Astrocyte (in vitro differentiated cells and primary cell): ENCODE data around the gene NDFIP1. TPM values are rescaled to one million over a fixed set of nuclear protein-coding genes. Genes with fewer than 3 reads are reported as not detected.

Experiments used
- DNase-seq: peaks from one replicate; pipeline ENCODE4 v3.0.0-alpha.2; 2010; ENCODE audit warnings: low read depth
- FAIRE-seq: peaks from 2 replicates; lab custom pipeline; 2011; peaks lifted over from hg19 to GRCh38; lab: Jason Lieb, UNC
- H2AFZ ChIP-seq: 2 replicates; pipeline ENCODE4 v1.6.0; 2012; ENCODE audit warnings: low read depth, low read length, inconsistent platforms
- H3K27ac ChIP-seq: 2 replicates; pipeline ENCODE4 v1.5.1; 2011; ENCODE audit warnings: low read depth, low read length, inconsistent platforms
- H3K27me3 ChIP-seq: 2 replicates; pipeline ENCODE4 v1.6.0; 2011; ENCODE audit warnings: low read length, inconsistent platforms; ENCODE audit not compliant: insufficient read depth
- H3K36me3 ChIP-seq: 2 replicates; pipeline ENCODE4 v1.5.1; 2011; ENCODE audit warnings: low read length, inconsistent platforms; ENCODE audit not compliant: insufficient read depth
- H3K4me1 ChIP-seq: 2 replicates; pipeline ENCODE4 v1.5.1; 2011; ENCODE audit warnings: low read length, inconsistent platforms; ENCODE audit not compliant: insufficient read depth
- H3K4me2 ChIP-seq: 2 replicates; pipeline ENCODE4 v1.6.0; 2012; ENCODE audit warnings: low read length, inconsistent platforms
- H3K4me3 ChIP-seq: 2 replicates; pipeline ENCODE4 v1.5.1; 2011; ENCODE audit warnings: low read depth, mild to moderate bottlenecking, low read length, inconsistent platforms; ENCODE audit not compliant: insufficient read depth
- H3K79me2 ChIP-seq: 2 replicates; pipeline ENCODE4 v1.6.0; 2012; ENCODE audit warnings: mild to moderate bottlenecking, low read length, inconsistent platforms; ENCODE audit not compliant: insufficient read depth
- H3K9ac ChIP-seq: 2 replicates; pipeline ENCODE4 v1.6.0; 2012; ENCODE audit warnings: mild to moderate bottlenecking, low read length, inconsistent platforms
- H3K9me3 ChIP-seq: 2 replicates; pipeline ENCODE4 v1.5.1; 2012; ENCODE audit warnings: low read depth, mild to moderate bottlenecking, low read length, inconsistent platforms; ENCODE audit not compliant: insufficient read depth
- H4K20me1 ChIP-seq: 2 replicates; pipeline ENCODE4 v1.6.0; 2012; ENCODE audit warnings: low read length, inconsistent platforms; ENCODE audit not compliant: insufficient read depth
- H3K27ac Mint-ChIP-seq: one replicate; pipeline ENCODE4 v1.8.0; 2021; ENCODE audit warnings: mild to moderate bottlenecking, mixed read lengths; ENCODE audit not compliant: unreplicated experiment
- H3K27me3 Mint-ChIP-seq: one replicate; pipeline ENCODE4 v1.8.0; 2021; ENCODE audit warnings: low read depth, mixed read lengths; ENCODE audit not compliant: unreplicated experiment
- H3K36me3 Mint-ChIP-seq: one replicate; pipeline ENCODE4 v1.8.0; 2021; ENCODE audit warnings: low read depth, mixed read lengths; ENCODE audit not compliant: unreplicated experiment
- H3K4me1 Mint-ChIP-seq: one replicate; pipeline ENCODE4 v1.8.0; 2021; ENCODE audit warnings: low read depth, mixed read lengths; ENCODE audit not compliant: unreplicated experiment
- H3K4me3 Mint-ChIP-seq: one replicate; pipeline ENCODE4 v1.8.0; 2021; ENCODE audit warnings: mild to moderate bottlenecking, moderate library complexity, mixed read lengths; ENCODE audit not compliant: unreplicated experiment
- H3K9me3 Mint-ChIP-seq: one replicate; pipeline ENCODE4 v1.8.0; 2021; ENCODE audit warnings: mild to moderate bottlenecking, mixed read lengths; ENCODE audit not compliant: unreplicated experiment
- EZH2 ChIP-seq: IDR thresholded peaks from 2 replicates; pipeline ENCODE4 v1.6.1; 2012; ENCODE audit warnings: mild to moderate bottlenecking, low read length, inconsistent platforms; ENCODE audit not compliant: insufficient read depth
- total RNA-seq: library from RNA; stranded (reverse); gene quantifications from 2 replicates; pipeline ENCODE4 v1.2.1, GENCODE V29; 2021
- TF ChIP-seq, protein P1 (sequence below): IDR thresholded peaks from 2 replicates; pipeline ENCODE4 v1.5.1; 2011; ENCODE audit warnings: low read depth, mild to moderate bottlenecking, inconsistent platforms, low read length, moderate library complexity; ENCODE audit not compliant: insufficient read depth

Gene NDFIP1
- total RNA-seq, 1 donor from 2014 or later = 56.8 TPM

DNA sequence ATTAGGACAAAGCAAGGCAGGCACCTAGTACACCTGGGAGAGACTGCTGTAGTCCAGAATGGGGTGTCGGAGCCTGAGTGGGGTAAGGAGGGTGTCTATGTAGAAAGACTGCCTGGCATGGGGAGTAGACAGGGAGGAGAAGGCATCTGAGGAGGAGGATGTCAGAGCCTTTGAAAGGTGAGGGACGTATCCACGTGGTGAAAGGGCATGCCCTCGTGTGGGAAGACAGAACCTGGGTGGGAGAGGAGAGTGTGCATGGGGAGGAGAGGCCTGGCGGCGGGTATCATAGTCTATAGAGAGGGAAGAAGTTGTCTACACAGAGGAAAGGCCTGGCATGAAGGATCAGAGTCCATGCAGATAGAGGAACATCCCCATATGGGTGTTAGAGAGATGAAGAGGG, 91.8 kb downstream of the NDFIP1 start:
- Histone ChIP-seq H4K20me1 (no peaks in the 10 kb centered on the region), H3K27ac (peak overlapping the region; percentile 62), H3K36me3 (no peaks in the 10 kb centered on the region), H3K9ac (peak overlapping the region; percentile 12), H3K4me1 (peaks cover 29% of the 10 kb centered on the region), H3K79me2 (no peaks in the 10 kb centered on the region), H3K4me2 (no peak overlapping the region), H3K27me3 (no peaks in the 10 kb centered on the region), H3K9me3 (no peaks in the 10 kb centered on the region), H2AFZ (no peak overlapping the region), H3K4me3 (no peak overlapping the region)
- Mint-ChIP-seq H3K4me3 (no peak overlapping the region), H3K27ac (no peak overlapping the region), H3K27me3 (peaks cover 8% of the 10 kb centered on the region), H3K4me1 (peaks cover 22% of the 10 kb centered on the region), H3K9me3 (peaks cover 3% of the 10 kb centered on the region), H3K36me3 (no peaks in the 10 kb centered on the region)
- FAIRE-seq = no peak
- no peak for DNase-seq
- TF ChIP-seq EZH2 = no peak
- TF ChIP-seq, protein P1, sequence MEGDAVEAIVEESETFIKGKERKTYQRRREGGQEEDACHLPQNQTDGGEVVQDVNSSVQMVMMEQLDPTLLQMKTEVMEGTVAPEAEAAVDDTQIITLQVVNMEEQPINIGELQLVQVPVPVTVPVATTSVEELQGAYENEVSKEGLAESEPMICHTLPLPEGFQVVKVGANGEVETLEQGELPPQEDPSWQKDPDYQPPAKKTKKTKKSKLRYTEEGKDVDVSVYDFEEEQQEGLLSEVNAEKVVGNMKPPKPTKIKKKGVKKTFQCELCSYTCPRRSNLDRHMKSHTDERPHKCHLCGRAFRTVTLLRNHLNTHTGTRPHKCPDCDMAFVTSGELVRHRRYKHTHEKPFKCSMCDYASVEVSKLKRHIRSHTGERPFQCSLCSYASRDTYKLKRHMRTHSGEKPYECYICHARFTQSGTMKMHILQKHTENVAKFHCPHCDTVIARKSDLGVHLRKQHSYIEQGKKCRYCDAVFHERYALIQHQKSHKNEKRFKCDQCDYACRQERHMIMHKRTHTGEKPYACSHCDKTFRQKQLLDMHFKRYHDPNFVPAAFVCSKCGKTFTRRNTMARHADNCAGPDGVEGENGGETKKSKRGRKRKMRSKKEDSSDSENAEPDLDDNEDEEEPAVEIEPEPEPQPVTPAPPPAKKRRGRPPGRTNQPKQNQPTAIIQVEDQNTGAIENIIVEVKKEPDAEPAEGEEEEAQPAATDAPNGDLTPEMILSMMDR = no peak

DNA sequence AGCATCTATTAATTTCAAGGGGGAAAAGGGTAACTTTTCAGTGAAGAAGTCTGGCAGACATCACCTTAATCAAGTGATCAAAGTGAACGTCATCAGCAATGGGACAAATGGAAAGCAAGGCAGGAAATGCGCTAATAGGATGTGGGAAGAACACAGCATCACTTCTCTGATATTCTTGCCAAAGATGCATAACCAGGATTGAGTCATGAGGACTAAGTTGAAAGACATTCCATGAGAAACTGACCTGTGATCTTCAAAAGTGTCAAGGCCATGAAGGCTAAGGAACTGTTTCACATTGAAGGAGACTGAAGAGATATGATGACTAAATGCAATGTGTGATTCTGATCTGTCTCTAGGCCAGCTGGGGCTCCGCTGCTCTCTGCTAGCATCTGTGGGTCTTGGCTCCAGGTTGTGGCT, 92.9 kb downstream of the NDFIP1 start:
- Histone ChIP-seq H3K36me3 (no peaks in the 10 kb centered on the region), H3K4me2 (peak overlapping the region; percentile 59), H3K9me3 (no peaks in the 10 kb centered on the region), H2AFZ (no peak overlapping the region), H3K4me1 (peaks cover 29% of the 10 kb centered on the region), H3K9ac (peak overlapping the region; percentile 53), H4K20me1 (no peaks in the 10 kb centered on the region), H3K27ac (peak overlapping the region; percentile 83), H3K79me2 (no peaks in the 10 kb centered on the region), H3K27me3 (no peaks in the 10 kb centered on the region), H3K4me3 (no peak overlapping the region)
- H3K4me3 Mint-ChIP-seq = no peak overlapping the region
- peak; percentile 98 for DNase-seq
- no peaks in the 10 kb centered on the region for H3K36me3 Mint-ChIP-seq
- H3K27me3 Mint-ChIP-seq = peaks cover 14% of the 10 kb centered on the region
- TF ChIP-seq, protein P1 = no peak
- TF ChIP-seq EZH2 = no peak
- peaks cover 22% of the 10 kb centered on the region for H3K4me1 Mint-ChIP-seq
- H3K27ac Mint-ChIP-seq = no peak overlapping the region
- peak; percentile 98 for FAIRE-seq
- peaks cover 4% of the 10 kb centered on the region for H3K9me3 Mint-ChIP-seq

DNA sequence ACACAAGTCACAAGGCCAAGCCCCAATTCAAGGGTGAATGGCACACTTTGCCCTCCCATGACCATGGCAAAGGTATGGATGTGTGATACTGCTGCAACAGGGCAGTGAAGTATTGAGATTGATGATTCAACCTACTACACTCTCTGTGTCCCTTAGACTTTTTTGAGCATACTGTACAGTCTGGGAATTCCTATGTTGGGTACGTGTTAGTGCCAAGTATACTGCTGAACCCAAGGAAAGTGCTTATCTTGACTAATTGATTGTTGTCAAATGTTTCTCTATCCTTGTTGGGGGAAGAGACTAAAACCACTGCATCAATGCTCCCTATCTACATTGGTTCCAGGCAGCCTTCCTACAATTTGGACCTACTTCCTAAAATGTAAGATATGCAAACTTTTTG, 93.7 kb downstream of the NDFIP1 start:
- Histone ChIP-seq H3K27ac (peak overlapping the region; percentile 83), H3K4me1 (peaks cover 29% of the 10 kb centered on the region), H3K9me3 (no peaks in the 10 kb centered on the region), H3K4me2 (peak overlapping the region; percentile 59), H3K9ac (peak overlapping the region; percentile 53), H3K4me3 (no peak overlapping the region), H3K27me3 (no peaks in the 10 kb centered on the region), H3K36me3 (no peaks in the 10 kb centered on the region), H4K20me1 (no peaks in the 10 kb centered on the region), H3K79me2 (no peaks in the 10 kb centered on the region), H2AFZ (no peak overlapping the region)
- FAIRE-seq (peak; percentile 95), DNase-seq (peak; percentile 84)
- peaks cover 4% of the 10 kb centered on the region for H3K9me3 Mint-ChIP-seq
- TF ChIP-seq, protein P1 = no peak
- TF ChIP-seq EZH2 = no peak
- peaks cover 14% of the 10 kb centered on the region for H3K27me3 Mint-ChIP-seq
- H3K4me1 Mint-ChIP-seq = peaks cover 17% of the 10 kb centered on the region
- H3K4me3 Mint-ChIP-seq = no peak overlapping the region
- H3K27ac Mint-ChIP-seq = no peak overlapping the region
- H3K36me3 Mint-ChIP-seq = no peaks in the 10 kb centered on the region
